ENCODE data around the gene CELF1.
A peak's percentile ranks its signal among the peaks of the same experiment; 100 is the strongest.

The CELF1 gene

DNA sequence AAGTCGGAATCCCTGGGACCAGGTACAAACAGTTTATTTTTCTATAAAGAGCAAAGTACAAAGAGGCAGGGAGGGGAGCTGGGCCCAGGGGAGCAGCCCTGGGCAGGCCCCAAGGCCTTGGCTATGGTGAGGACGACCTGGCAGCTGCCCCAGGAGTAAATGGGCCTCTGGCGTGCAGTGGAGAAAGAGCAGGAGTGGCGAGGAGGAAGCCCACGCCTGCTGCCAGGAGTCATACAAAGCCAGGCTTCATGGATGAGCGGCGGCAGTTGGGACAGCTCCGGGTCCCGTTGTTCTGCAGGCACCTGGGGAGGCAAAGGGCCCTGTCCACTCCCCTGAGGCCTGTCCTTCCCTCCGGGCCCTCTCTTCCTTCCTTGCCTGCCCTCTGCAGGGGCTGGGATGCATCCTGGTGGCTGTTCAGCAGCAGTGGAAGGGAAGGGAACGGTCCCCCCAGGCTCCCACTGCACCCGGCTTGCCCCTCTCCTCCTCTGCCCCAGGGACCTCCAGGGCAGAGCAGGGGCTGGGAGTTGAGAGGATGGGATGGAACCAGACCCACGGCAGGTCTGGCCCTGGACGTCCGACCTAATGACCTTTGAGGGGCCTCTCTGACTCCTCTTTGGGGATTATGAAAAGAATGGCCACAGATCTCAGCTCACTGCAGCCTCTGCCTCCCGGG, 115.0 kb downstream of the CELF1 start:
- no peaks in the 10 kb centered on the region for H3K36me3 ChIP-seq (ENCODE audit: insufficient read depth, insufficient read length, low read length)
- H3K27me3 ChIP-seq (ENCODE audit: insufficient read depth, insufficient read length): no peaks in the 10 kb centered on the region
- H3K9me3 ChIP-seq (ENCODE audit: insufficient read depth, low read length): no peaks in the 10 kb centered on the region
- no peak overlapping the region for H3K4me3 ChIP-seq (ENCODE audit: insufficient read length, low read depth)
- DNase-seq (ENCODE audit: low read depth, low spot score): no peak
- TF ChIP-seq ZNF274 (IDR thresholded peaks at IDR 0.05; ENCODE audit: low read depth, low read length): no peak
- TF ChIP-seq SUZ12 (IDR thresholded peaks at IDR 0.05; ENCODE audit: extremely low read depth, insufficient read depth, insufficient read length): no peak
- no peak for TF ChIP-seq YY1 (IDR thresholded peaks at IDR 0.05; ENCODE audit: insufficient read depth, insufficient read length)
- peak overlapping the region; percentile 69 for H3K9ac ChIP-seq (ENCODE audit: insufficient read length, low read depth)
- peaks cover 3% of the 10 kb centered on the region for H3K4me1 ChIP-seq (ENCODE audit: insufficient read depth, insufficient read length)

DNA sequence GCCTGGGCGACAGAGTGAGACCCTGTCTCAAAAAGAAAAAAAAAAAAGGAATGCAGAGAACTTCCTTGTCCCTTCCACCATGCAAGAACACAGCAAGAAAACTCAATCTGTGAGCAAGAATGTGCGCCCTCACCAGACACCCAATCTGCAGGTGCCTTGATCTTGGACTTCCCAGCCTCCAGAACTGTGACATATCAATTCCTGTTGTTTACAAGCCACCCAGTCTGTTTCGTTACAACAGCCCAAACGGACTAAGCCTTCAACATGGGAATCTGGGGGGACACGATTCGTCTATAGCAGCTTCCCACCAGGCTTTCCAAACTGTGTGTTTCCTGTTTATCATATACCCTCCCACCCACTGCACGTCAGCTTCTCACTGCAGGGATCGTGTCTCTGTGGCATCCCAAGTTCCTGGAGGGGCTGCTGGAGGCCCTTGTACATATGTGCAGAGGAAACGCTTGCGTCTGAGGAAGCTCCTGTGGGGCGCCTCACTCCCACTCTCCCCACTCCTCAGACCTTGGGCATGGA, 115.7 kb downstream of the CELF1 start:
- no peak overlapping the region for H3K9ac ChIP-seq (ENCODE audit: insufficient read length, low read depth)
- peaks cover 3% of the 10 kb centered on the region for H3K4me1 ChIP-seq (ENCODE audit: insufficient read depth, insufficient read length)
- no peak for TF ChIP-seq SUZ12 (IDR thresholded peaks at IDR 0.05; ENCODE audit: extremely low read depth, insufficient read depth, insufficient read length)
- TF ChIP-seq ZNF274 (IDR thresholded peaks at IDR 0.05; ENCODE audit: low read depth, low read length): no peak
- no peak for TF ChIP-seq YY1 (IDR thresholded peaks at IDR 0.05; ENCODE audit: insufficient read depth, insufficient read length)
- no peaks in the 10 kb centered on the region for H3K9me3 ChIP-seq (ENCODE audit: insufficient read depth, low read length)
- H3K27me3 ChIP-seq (ENCODE audit: insufficient read depth, insufficient read length): no peaks in the 10 kb centered on the region
- no peak for DNase-seq (ENCODE audit: low read depth, low spot score)
- no peaks in the 10 kb centered on the region for H3K36me3 ChIP-seq (ENCODE audit: insufficient read depth, insufficient read length, low read length)
- H3K4me3 ChIP-seq (ENCODE audit: insufficient read length, low read depth): no peak overlapping the region

DNA sequence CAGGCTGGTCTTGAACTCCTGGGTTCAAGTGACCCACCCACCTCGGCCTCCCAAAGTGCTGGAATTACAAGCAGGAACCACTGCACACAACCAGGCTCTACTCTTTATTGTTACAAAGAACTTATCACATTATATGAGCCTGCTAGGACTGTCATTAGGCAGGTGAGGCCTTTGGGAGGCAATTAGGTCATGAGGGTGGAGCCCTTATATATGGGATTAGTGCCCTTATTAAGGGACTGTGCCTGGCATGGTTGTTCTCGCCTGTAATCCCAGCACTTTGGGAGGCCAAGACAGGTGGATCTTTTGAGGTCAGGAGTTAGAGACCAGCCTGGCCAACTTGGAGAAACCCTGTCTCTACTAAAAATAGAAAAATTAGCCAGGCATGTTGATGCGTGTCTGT, 116.2 kb downstream of the CELF1 start:
- Histone ChIP-seq H3K9ac (ENCODE audit: insufficient read length, low read depth) (no peak overlapping the region), H3K4me1 (ENCODE audit: insufficient read depth, insufficient read length) (peaks cover 3% of the 10 kb centered on the region), H3K9me3 (ENCODE audit: insufficient read depth, low read length) (no peaks in the 10 kb centered on the region), H3K4me3 (ENCODE audit: insufficient read length, low read depth) (no peak overlapping the region), H3K36me3 (ENCODE audit: insufficient read depth, insufficient read length, low read length) (no peaks in the 10 kb centered on the region), H3K27me3 (ENCODE audit: insufficient read depth, insufficient read length) (no peaks in the 10 kb centered on the region)
- no peak for DNase-seq (ENCODE audit: low read depth, low spot score)
- no peak for TF ChIP-seq YY1 (IDR thresholded peaks at IDR 0.05; ENCODE audit: insufficient read depth, insufficient read length)

DNA sequence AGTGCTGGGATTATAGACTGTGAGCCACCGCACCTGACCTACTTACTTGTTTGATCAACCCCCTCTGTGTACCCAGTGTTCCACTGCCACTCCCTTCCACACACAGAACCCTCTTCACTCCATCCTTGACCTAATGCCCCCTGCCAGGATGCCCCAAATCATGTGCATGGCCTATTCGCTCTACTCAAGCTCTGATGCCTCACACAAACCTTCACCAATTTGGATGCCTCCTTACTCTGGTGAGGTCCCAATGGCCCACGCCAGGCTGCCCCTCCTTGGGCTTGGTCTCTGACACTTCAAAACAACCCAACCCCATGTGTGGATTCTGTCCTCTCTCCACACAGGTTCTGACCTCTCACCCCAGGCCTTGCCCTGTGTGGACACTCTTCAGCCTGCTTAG, 117.2 kb downstream of the CELF1 start:
- no peak for DNase-seq (ENCODE audit: low read depth, low spot score)
- no peaks in the 10 kb centered on the region for H3K4me1 ChIP-seq (ENCODE audit: insufficient read depth, insufficient read length)
- no peak overlapping the region for H3K4me3 ChIP-seq (ENCODE audit: insufficient read length, low read depth)
- TF ChIP-seq SUZ12 (IDR thresholded peaks at IDR 0.05; ENCODE audit: extremely low read depth, insufficient read depth, insufficient read length): no peak
- TF ChIP-seq ZNF274 (IDR thresholded peaks at IDR 0.05; ENCODE audit: low read depth, low read length): no peak
- no peak for TF ChIP-seq YY1 (IDR thresholded peaks at IDR 0.05; ENCODE audit: insufficient read depth, insufficient read length)
- no peaks in the 10 kb centered on the region for H3K9me3 ChIP-seq (ENCODE audit: insufficient read depth, low read length)
- no peaks in the 10 kb centered on the region for H3K36me3 ChIP-seq (ENCODE audit: insufficient read depth, insufficient read length, low read length)
- no peak overlapping the region for H3K9ac ChIP-seq (ENCODE audit: insufficient read length, low read depth)
- H3K27me3 ChIP-seq (ENCODE audit: insufficient read depth, insufficient read length): no peaks in the 10 kb centered on the region

DNA sequence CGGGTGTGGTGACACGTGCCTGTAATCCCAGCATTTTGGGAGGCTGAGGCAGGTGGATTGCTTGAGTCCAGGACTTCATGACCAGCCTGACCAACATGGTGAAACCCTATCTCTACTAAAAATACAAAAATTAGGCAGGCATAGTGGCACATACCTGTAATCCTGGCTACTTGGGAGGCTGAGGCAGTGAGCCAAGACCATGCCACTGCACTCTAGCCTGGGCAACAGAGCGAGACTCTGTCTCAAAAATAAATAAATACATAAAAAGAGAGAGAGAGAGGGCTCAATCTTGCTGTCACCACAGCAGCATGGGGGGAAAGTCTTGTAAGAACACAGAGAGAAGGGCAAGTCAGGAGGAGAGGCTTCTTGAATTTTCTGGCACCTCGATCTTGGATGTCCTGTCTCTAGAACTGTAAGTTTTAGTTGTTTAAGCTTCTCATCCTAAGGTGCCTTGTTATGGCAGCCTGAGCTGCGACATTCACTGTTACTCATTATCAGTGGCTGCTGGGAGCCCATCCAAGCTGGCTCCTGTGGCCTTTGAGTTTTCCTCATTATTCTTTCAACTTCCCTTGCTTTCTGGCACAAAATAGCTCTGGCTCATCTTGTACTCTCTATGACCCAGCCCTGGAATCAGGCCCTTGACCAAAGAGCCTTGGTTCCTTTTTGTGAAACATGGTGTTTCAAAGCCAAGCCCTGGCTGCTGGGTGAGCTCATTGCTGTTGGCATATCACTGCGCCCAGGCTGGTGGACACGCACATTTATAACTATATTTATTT, 118.7 kb downstream of the CELF1 start:
- Histone ChIP-seq H3K9me3 (ENCODE audit: insufficient read depth, low read length) (no peaks in the 10 kb centered on the region), H3K4me3 (ENCODE audit: insufficient read length, low read depth) (no peak overlapping the region), H3K9ac (ENCODE audit: insufficient read length, low read depth) (no peak overlapping the region), H3K4me1 (ENCODE audit: insufficient read depth, insufficient read length) (no peaks in the 10 kb centered on the region), H3K36me3 (ENCODE audit: insufficient read depth, insufficient read length, low read length) (no peaks in the 10 kb centered on the region), H3K27me3 (ENCODE audit: insufficient read depth, insufficient read length) (no peaks in the 10 kb centered on the region)
- TF ChIP-seq ZNF274 (IDR thresholded peaks at IDR 0.05; ENCODE audit: low read depth, low read length) (no peak), SUZ12 (IDR thresholded peaks at IDR 0.05; ENCODE audit: extremely low read depth, insufficient read depth, insufficient read length) (no peak), YY1 (IDR thresholded peaks at IDR 0.05; ENCODE audit: insufficient read depth, insufficient read length) (no peak)
- DNase-seq (ENCODE audit: low read depth, low spot score): no peak

DNA sequence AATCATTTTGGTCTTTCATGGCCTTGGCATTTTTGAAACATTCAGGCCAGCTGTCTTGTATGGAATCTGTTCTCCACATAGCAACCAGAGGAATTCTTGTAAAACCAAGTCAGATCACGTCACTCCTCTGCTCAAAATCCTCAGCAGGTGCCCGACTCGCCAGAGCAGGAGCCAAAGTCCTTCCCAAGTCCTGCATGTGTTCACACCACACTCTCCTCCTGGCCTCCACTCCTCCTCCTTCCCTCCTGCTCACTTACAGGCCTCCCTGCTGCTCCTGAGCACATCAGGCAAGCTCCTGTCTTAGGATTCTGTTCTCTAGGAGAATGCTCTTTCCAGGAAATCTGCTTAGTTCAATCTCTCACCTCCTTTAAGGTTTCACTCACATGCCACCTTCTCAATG, 119.8 kb downstream of the CELF1 start:
- Histone ChIP-seq H3K4me3 (ENCODE audit: insufficient read length, low read depth) (no peak overlapping the region), H3K36me3 (ENCODE audit: insufficient read depth, insufficient read length, low read length) (no peaks in the 10 kb centered on the region)
- no peak for DNase-seq (ENCODE audit: low read depth, low spot score)

GRCh38 chr11:47431356-47432083, 121.4 kb downstream of the CELF1 start:
- TF ChIP-seq ZNF274 (IDR thresholded peaks at IDR 0.05; ENCODE audit: low read depth, low read length) (no peak), YY1 (IDR thresholded peaks at IDR 0.05; ENCODE audit: insufficient read depth, insufficient read length) (no peak), SUZ12 (IDR thresholded peaks at IDR 0.05; ENCODE audit: extremely low read depth, insufficient read depth, insufficient read length) (no peak)
- H3K9ac ChIP-seq (ENCODE audit: insufficient read length, low read depth): no peak overlapping the region
- no peaks in the 10 kb centered on the region for H3K36me3 ChIP-seq (ENCODE audit: insufficient read depth, insufficient read length, low read length)
- peaks cover 3% of the 10 kb centered on the region for H3K4me1 ChIP-seq (ENCODE audit: insufficient read depth, insufficient read length)
- H3K9me3 ChIP-seq (ENCODE audit: insufficient read depth, low read length): no peaks in the 10 kb centered on the region
- no peaks in the 10 kb centered on the region for H3K27me3 ChIP-seq (ENCODE audit: insufficient read depth, insufficient read length)
- DNase-seq (ENCODE audit: low read depth, low spot score): no peak
- H3K4me3 ChIP-seq (ENCODE audit: insufficient read length, low read depth): no peak overlapping the region

More for the DNA sequence above, 119.8 kb downstream of the CELF1 start:
- no peaks in the 10 kb centered on the region for H3K4me1 ChIP-seq (ENCODE audit: insufficient read depth, insufficient read length)
- H3K9me3 ChIP-seq (ENCODE audit: insufficient read depth, low read length): no peaks in the 10 kb centered on the region
- no peak overlapping the region for H3K9ac ChIP-seq (ENCODE audit: insufficient read length, low read depth)
- TF ChIP-seq YY1 (IDR thresholded peaks at IDR 0.05; ENCODE audit: insufficient read depth, insufficient read length): no peak
- no peak for TF ChIP-seq ZNF274 (IDR thresholded peaks at IDR 0.05; ENCODE audit: low read depth, low read length)
- no peak for TF ChIP-seq SUZ12 (IDR thresholded peaks at IDR 0.05; ENCODE audit: extremely low read depth, insufficient read depth, insufficient read length)
- no peaks in the 10 kb centered on the region for H3K27me3 ChIP-seq (ENCODE audit: insufficient read depth, insufficient read length)

All from NT2/D1 (cell line).